Measurements from ENCODE around the gene ZDHHC21.

Gene ZDHHC21

GRCh38 chr9:14593406-14593805 is 99.8 kb downstream of the ZDHHC21 start:
- no peak for TF ChIP-seq CTCF (IDR thresholded peaks at IDR 0.05; ENCODE audit: low read depth, low read length, missing control alignments)
- H3K4me3 ChIP-seq (replicated peaks; ENCODE audit: low read depth, low read length), result no peak overlapping the region
- DNase-seq (ENCODE audit: extremely low read depth, low read depth), result no peak

DNA sequence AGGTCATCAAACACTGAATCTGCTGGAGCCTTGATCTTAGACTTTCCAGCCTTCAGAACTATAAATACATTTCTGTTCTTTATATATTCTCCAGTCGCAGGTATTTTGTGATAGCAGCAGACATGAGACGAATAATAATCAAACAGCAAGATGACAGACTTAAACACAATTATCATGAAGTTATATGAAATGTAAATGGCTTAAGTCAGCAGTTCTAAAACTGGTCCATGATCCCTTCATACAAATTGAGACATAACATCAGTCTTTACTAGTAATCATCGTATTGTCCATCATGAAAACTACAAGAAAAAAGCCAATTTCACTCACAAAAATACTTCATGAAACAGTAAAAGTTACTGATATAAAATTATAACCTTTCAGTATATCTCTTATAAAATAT is 101.8 kb downstream of the ZDHHC21 start:
- TF ChIP-seq CTCF (IDR thresholded peaks at IDR 0.05; ENCODE audit: low read depth, low read length, missing control alignments), result no peak
- no peak for DNase-seq (ENCODE audit: extremely low read depth, low read depth)
- H3K4me3 ChIP-seq (replicated peaks; ENCODE audit: low read depth, low read length), result no peak overlapping the region

GRCh38 chr9:14585730-14586473 is 107.3 kb downstream of the ZDHHC21 start:
- no peak for DNase-seq (ENCODE audit: extremely low read depth, low read depth)
- TF ChIP-seq CTCF (IDR thresholded peaks at IDR 0.05; ENCODE audit: low read depth, low read length, missing control alignments), result no peak
- no peak overlapping the region for H3K4me3 ChIP-seq (replicated peaks; ENCODE audit: low read depth, low read length)

GRCh38 chr9:14584571-14584970 is 108.7 kb downstream of the ZDHHC21 start:
- DNase-seq (ENCODE audit: extremely low read depth, low read depth), result no peak
- no peak overlapping the region for H3K4me3 ChIP-seq (replicated peaks; ENCODE audit: low read depth, low read length)
- no peak for TF ChIP-seq CTCF (IDR thresholded peaks at IDR 0.05; ENCODE audit: low read depth, low read length, missing control alignments)

- no peak for TF ChIP-seq CTCF (IDR thresholded peaks at IDR 0.05; ENCODE audit: low read depth, low read length, missing control alignments)
- H3K4me3 ChIP-seq (replicated peaks; ENCODE audit: low read depth, low read length), result no peak overlapping the region
- DNase-seq (ENCODE audit: extremely low read depth, low read depth), result no peak
Measured at GRCh38 chr9:14578030-14578429, 115.2 kb downstream of the ZDHHC21 start.

GRCh38 chr9:14574173-14574572 is 119.1 kb downstream of the ZDHHC21 start:
- H3K4me3 ChIP-seq (replicated peaks; ENCODE audit: low read depth, low read length), result no peak overlapping the region
- no peak for DNase-seq (ENCODE audit: extremely low read depth, low read depth)
- no peak for TF ChIP-seq CTCF (IDR thresholded peaks at IDR 0.05; ENCODE audit: low read depth, low read length, missing control alignments)

GRCh38 chr9:14573319-14573718 is 119.9 kb downstream of the ZDHHC21 start:
- H3K4me3 ChIP-seq (replicated peaks; ENCODE audit: low read depth, low read length), result no peak overlapping the region
- no peak for DNase-seq (ENCODE audit: extremely low read depth, low read depth)
- TF ChIP-seq CTCF (IDR thresholded peaks at IDR 0.05; ENCODE audit: low read depth, low read length, missing control alignments), result no peak

All from HFF-Myc (cell line).